ENCODE results near the gene SCD5.

Gene SCD5

GRCh38 chr4:82782626-82783345 is 15.8 kb downstream of the SCD5 start:
- TF ChIP-seq ZNF23 (tag by site-specific recombination; IDR thresholded peaks at IDR 0.05; ENCODE audit: borderline replicate concordance) = no peak
- TF ChIP-seq ZBTB20 (tag by site-specific recombination; IDR thresholded peaks at IDR 0.05) = 0 out of 2 replicates have a peak, but pooled peaks have one; percentile 19
- peak; percentile 68 for TF ChIP-seq ZFHX2 (tag by site-specific recombination; conservative IDR thresholded peaks at IDR 0.05)
- no peak for TF ChIP-seq ZBTB1 (tag by site-specific recombination; IDR thresholded peaks at IDR 0.05)
- peak; percentile 48; the same call in 1 of the 2 replicates for TF ChIP-seq SCRT2 (tag by site-specific recombination; IDR thresholded peaks at IDR 0.05)
- peak; percentile 54 for TF ChIP-seq EGR2 (tag by site-specific recombination; IDR thresholded peaks at IDR 0.05; ENCODE audit: low read depth)
- TF ChIP-seq ZNF221 (tag by site-specific recombination; IDR thresholded peaks at IDR 0.05; ENCODE audit: borderline replicate concordance) = no peak
- TF ChIP-seq ZNF623 (tag by site-specific recombination; IDR thresholded peaks at IDR 0.05) = no peak
- Histone ChIP-seq H3K27ac (ENCODE audit: extremely low read depth, low read depth, low read length) (no peak overlapping the region), H3K36me3 (ENCODE audit: control insufficient read depth in 2 of 2, insufficient read depth in 1 of 2, low read length in 2 of 2) (no peaks in the 10 kb centered on the region), H3K4me1 (ENCODE audit: control insufficient read depth, insufficient read depth, low read length) (peaks cover 20% of the 10 kb centered on the region), H3K9me3 (ENCODE audit: control insufficient read depth, insufficient read depth, low read depth, low read length) (no peaks in the 10 kb centered on the region), H3K4me3 (ENCODE audit: low read depth, low read length) (no peak overlapping the region)
- CTCF ChIA-PET = no interaction called here
- POLR2A ChIA-PET = no interaction called here

DNA sequence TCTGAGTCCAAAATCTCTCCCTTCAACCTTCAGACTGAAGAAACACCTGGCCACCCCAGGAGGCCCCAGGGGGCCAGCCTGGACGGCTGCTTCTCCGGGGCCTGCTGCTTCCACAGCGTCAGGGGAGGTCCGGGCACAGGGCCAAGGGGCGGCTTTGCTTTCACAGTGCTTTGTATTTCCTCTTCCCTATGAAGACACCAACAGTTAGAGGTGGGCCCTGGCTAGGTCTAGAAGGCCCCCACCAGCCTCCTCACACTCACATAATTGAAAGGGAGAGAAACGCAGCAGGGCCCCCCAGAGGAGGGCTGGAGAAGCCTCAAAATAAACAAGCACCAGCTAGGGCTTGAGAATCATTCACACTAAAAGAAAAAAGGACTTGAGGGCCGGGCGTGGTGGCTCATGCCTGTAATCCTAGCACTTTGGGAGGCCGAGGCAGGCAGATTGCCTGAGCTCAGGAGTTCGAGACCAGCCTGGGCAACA is 17.8 kb downstream of the SCD5 start:
- no peaks in the 10 kb centered on the region for H3K9me3 ChIP-seq (ENCODE audit: control insufficient read depth, insufficient read depth, low read depth, low read length)
- POLR2A ChIA-PET = interaction anchor here (0.6 kb wide), 1 partner anchor 211 kb away, joined by 3 read pairs; no protein-coding TSS in a partner anchor
- H3K27ac ChIP-seq (ENCODE audit: extremely low read depth, low read depth, low read length) = peak overlapping the region; percentile 61
- H3K36me3 ChIP-seq (ENCODE audit: control insufficient read depth in 2 of 2, insufficient read depth in 1 of 2, low read length in 2 of 2) = no peaks in the 10 kb centered on the region
- H3K4me1 ChIP-seq (ENCODE audit: control insufficient read depth, insufficient read depth, low read length) = peaks cover 17% of the 10 kb centered on the region
- CTCF ChIA-PET = interaction anchor here (0.9 to 1.5 kb wide), 3 partner anchors 19 to 60 kb away, joined by 3 to 5 read pairs (median 4); no protein-coding TSS in a partner anchor
- H3K4me3 ChIP-seq (ENCODE audit: low read depth, low read length) = no peak overlapping the region
- TF ChIP-seq WT1 (tag by site-specific recombination; IDR thresholded peaks at IDR 0.05) (peak; percentile 82), ZNF791 (tag by site-specific recombination; IDR thresholded peaks at IDR 0.05) (no peak), ZNF660 (tag by site-specific recombination; IDR thresholded peaks at IDR 0.05) (0 out of 2 replicates have a peak, but pooled peaks have one; percentile 10), ZNF18 (tag by site-specific recombination; IDR thresholded peaks at IDR 0.05) (peak; percentile 88), ZNF629 (tag by site-specific recombination; IDR thresholded peaks at IDR 0.05) (peak; percentile 46), ZNF239 (tag by site-specific recombination; IDR thresholded peaks at IDR 0.05) (no peak), SP2 (tag by site-specific recombination; IDR thresholded peaks at IDR 0.05) (peak; percentile 15; the same call in 1 of the 2 replicates), ZBTB17 (tag by site-specific recombination; IDR thresholded peaks at IDR 0.05) (peak; percentile 32; the same call in 1 of the 2 replicates), YY1 (tag by site-specific recombination; IDR thresholded peaks at IDR 0.05) (no peak), MZF1 (tag by site-specific recombination; IDR thresholded peaks at IDR 0.05; ENCODE audit: borderline replicate concordance) (0 out of 2 replicates have a peak, but pooled peaks have one; percentile 55), OSR2 (tag by site-specific recombination; IDR thresholded peaks at IDR 0.05) (peak; percentile 70), ZNF140 (tag by site-specific recombination; IDR thresholded peaks at IDR 0.05) (no peak), ZIC2 (tag by site-specific recombination; IDR thresholded peaks at IDR 0.05) (peak; percentile 98), ZBTB8A (tag by site-specific recombination; IDR thresholded peaks at IDR 0.05) (peak; percentile 87), ZNF138 (tag by site-specific recombination; IDR thresholded peaks at IDR 0.05; ENCODE audit: borderline replicate concordance) (no peak), ZNF341 (tag by site-specific recombination; IDR thresholded peaks at IDR 0.05; ENCODE audit: low read depth) (peak; percentile 61; the same call in 1 of the 2 replicates), ZXDB (tag by site-specific recombination; IDR thresholded peaks at IDR 0.05) (peak; percentile 35; the same call in 1 of the 2 replicates), ZNF398 (tag by site-specific recombination; IDR thresholded peaks at IDR 0.05) (peak; percentile 56; the same call in 1 of the 2 replicates)
- TF ChIP-seq, protein P1, sequence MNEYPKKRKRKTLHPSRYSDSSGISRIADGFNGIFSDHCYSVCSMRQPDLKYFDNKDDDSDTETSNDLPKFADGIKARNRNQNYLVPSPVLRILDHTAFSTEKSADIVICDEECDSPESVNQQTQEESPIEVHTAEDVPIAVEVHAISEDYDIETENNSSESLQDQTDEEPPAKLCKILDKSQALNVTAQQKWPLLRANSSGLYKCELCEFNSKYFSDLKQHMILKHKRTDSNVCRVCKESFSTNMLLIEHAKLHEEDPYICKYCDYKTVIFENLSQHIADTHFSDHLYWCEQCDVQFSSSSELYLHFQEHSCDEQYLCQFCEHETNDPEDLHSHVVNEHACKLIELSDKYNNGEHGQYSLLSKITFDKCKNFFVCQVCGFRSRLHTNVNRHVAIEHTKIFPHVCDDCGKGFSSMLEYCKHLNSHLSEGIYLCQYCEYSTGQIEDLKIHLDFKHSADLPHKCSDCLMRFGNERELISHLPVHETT (tag by site-specific recombination; IDR thresholded peaks at IDR 0.05) = no peak
- TF ChIP-seq, protein P2, sequence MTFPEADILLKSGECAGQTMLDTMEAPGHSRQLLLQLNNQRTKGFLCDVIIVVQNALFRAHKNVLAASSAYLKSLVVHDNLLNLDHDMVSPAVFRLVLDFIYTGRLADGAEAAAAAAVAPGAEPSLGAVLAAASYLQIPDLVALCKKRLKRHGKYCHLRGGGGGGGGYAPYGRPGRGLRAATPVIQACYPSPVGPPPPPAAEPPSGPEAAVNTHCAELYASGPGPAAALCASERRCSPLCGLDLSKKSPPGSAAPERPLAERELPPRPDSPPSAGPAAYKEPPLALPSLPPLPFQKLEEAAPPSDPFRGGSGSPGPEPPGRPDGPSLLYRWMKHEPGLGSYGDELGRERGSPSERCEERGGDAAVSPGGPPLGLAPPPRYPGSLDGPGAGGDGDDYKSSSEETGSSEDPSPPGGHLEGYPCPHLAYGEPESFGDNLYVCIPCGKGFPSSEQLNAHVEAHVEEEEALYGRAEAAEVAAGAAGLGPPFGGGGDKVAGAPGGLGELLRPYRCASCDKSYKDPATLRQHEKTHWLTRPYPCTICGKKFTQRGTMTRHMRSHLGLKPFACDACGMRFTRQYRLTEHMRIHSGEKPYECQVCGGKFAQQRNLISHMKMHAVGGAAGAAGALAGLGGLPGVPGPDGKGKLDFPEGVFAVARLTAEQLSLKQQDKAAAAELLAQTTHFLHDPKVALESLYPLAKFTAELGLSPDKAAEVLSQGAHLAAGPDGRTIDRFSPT (tag by site-specific recombination; IDR thresholded peaks at IDR 0.05) = 0 out of 2 replicates have a peak, but pooled peaks have one; percentile 30
